Spleen (tissue), 7 donors: ENCODE results near the gene GPR18.

Source experiments
- POLR2A ChIP-seq, 3 donors: fragments of 450-650 bp; IDR thresholded peaks; one replicate each; pipeline ENCODE4 v1.5.1; 2017; ENCODE audit warnings: antibody characterized with exemption in 3 of 3, mild to moderate bottlenecking in 1 of 3
- TF ChIP-seq, protein P1 (sequence below), 11 experiments: fragments of 200-600 bp in 7 of 11; fragments of 450-650 bp in 4 of 11; sonication (generic) in 4 of 11; IDR thresholded peaks in 8 of 11; conservative IDR thresholded peaks in 3 of 11; 1 replicate in 7 of 11; 2 replicates in 4 of 11; pipeline versions ENCODE4 v1.4.0 to v1.8.0; 2016 to 2021; ENCODE audit warnings: antibody characterized with exemption in 11 of 11, inconsistent platforms in 4 of 11, mild to moderate bottlenecking in 1 of 11
- donor health status: DM: no; HTN: no; CAD: no; lungs with moderate emphysema.
- donor health status: DM: no; HTN: no; CAD: no.
- donor health status: DM: no; HTN: no; CAD: no.

DNA sequence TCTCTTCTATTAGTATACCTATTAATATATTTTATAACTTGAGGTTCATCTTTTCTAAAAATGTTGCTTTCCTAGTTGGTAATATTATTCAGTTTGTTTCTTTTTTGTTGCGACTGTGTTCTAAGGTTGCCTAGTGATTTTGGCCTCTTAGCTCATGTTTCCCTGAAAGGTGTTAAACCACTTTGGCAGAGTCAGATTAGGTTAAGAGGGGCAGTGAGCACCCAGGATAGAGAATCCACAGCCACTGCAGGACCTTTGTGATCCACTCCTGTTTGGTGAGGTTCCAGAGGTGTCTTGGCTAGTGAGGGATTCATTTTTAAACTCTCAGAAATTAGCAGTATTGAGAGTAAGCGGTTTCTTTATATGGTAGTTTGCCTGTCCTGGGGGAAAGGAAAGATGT lies 14.9 kb upstream of the GPR18 start:
- TF ChIP-seq, protein P1, sequence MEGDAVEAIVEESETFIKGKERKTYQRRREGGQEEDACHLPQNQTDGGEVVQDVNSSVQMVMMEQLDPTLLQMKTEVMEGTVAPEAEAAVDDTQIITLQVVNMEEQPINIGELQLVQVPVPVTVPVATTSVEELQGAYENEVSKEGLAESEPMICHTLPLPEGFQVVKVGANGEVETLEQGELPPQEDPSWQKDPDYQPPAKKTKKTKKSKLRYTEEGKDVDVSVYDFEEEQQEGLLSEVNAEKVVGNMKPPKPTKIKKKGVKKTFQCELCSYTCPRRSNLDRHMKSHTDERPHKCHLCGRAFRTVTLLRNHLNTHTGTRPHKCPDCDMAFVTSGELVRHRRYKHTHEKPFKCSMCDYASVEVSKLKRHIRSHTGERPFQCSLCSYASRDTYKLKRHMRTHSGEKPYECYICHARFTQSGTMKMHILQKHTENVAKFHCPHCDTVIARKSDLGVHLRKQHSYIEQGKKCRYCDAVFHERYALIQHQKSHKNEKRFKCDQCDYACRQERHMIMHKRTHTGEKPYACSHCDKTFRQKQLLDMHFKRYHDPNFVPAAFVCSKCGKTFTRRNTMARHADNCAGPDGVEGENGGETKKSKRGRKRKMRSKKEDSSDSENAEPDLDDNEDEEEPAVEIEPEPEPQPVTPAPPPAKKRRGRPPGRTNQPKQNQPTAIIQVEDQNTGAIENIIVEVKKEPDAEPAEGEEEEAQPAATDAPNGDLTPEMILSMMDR (IDR thresholded peaks at IDR 0.05 in 8 of 11, conservative IDR thresholded peaks at IDR 0.05 in 3 of 11), result no peak
- TF ChIP-seq POLR2A (IDR thresholded peaks at IDR 0.05), result no peak
